ENCODE data around the gene MST1. TPM values are rescaled to one million over a fixed set of nuclear protein-coding genes. Genes with fewer than 3 reads are reported as not detected.

MST1 gene
- total RNA-seq, 4 donors from 2014 or later: 0.10 to 4.8 (median 2.4) TPM

GRCh38 chr3:49665822-49666519 lies 23.3 kb downstream of the MST1 start:
- Histone ChIP-seq H3K4me1 (no peaks in the 10 kb centered on the region), H3K27ac (no peak overlapping the region), H3K27me3 (peaks cover 0 to 3% (median 0%) of the 10 kb centered on the region in 3 donors), H3K9me3 (no peaks in the 10 kb centered on the region), H3K36me3 (no peaks in the 10 kb centered on the region), H3K4me3 (no peak overlapping the region)
- in situ Hi-C loops (cut with MboI; ENCODE audit: low sequenced_read_pairs in 4 of 4) (no loop called here), intact Hi-C loops (cut with DNase I; ENCODE audit: low total_unique reads) (no loop called here)
- ATAC-seq: no peak
- no peak for TF ChIP-seq POLR2A (IDR thresholded peaks at IDR 0.05)
- TF ChIP-seq CTCF (IDR thresholded peaks at IDR 0.05 in 4 of 5, conservative IDR thresholded peaks at IDR 0.05 in 1 of 5): no peak
- no peak for DNase-seq

GRCh38 chr3:49664300-49664699 lies 25.0 kb downstream of the MST1 start:
- intact Hi-C loops (cut with DNase I; ENCODE audit: low total_unique reads) (no loop called here), in situ Hi-C loops (cut with MboI; ENCODE audit: low sequenced_read_pairs in 4 of 4) (no loop called here)
- Histone ChIP-seq H3K27ac (no peak overlapping the region), H3K4me1 (no peaks in the 10 kb centered on the region), H3K36me3 (no peaks in the 10 kb centered on the region), H3K9me3 (no peaks in the 10 kb centered on the region), H3K27me3 (peaks cover 0 to 3% (median 0%) of the 10 kb centered on the region in 3 donors), H3K4me3 (no peak overlapping the region)
- TF ChIP-seq CTCF (IDR thresholded peaks at IDR 0.05 in 4 of 5, conservative IDR thresholded peaks at IDR 0.05 in 1 of 5): no peak
- TF ChIP-seq POLR2A (IDR thresholded peaks at IDR 0.05): no peak
- DNase-seq (no peak), ATAC-seq (no peak)

- in situ Hi-C loops (cut with MboI; ENCODE audit: low sequenced_read_pairs in 4 of 4): no loop called here
- Histone ChIP-seq H3K27me3 (peaks cover 0 to 3% (median 0%) of the 10 kb centered on the region in 3 donors), H3K27ac (no peak overlapping the region), H3K4me3 (no peak overlapping the region), H3K4me1 (no peaks in the 10 kb centered on the region), H3K9me3 (no peaks in the 10 kb centered on the region), H3K36me3 (no peaks in the 10 kb centered on the region)
- TF ChIP-seq CTCF (IDR thresholded peaks at IDR 0.05 in 4 of 5, conservative IDR thresholded peaks at IDR 0.05 in 1 of 5) (no peak), POLR2A (IDR thresholded peaks at IDR 0.05) (no peak)
- intact Hi-C loops (cut with DNase I; ENCODE audit: low total_unique reads): no loop called here
- DNase-seq (no peak), ATAC-seq (no peak)
Measured at GRCh38 chr3:49663831-49664230, 25.4 kb downstream of the MST1 start.

- in situ Hi-C loops (cut with MboI; ENCODE audit: low sequenced_read_pairs in 4 of 4): no loop called here
- Histone ChIP-seq H3K27me3 (no peaks in the 10 kb centered on the region), H3K9me3 (no peaks in the 10 kb centered on the region), H3K4me3 (no peak overlapping the region), H3K36me3 (no peaks in the 10 kb centered on the region), H3K27ac (no peak overlapping the region), H3K4me1 (no peaks in the 10 kb centered on the region)
- intact Hi-C loops (cut with DNase I; ENCODE audit: low total_unique reads): no loop called here
- ATAC-seq (no peak), DNase-seq (no peak)
- TF ChIP-seq CTCF (IDR thresholded peaks at IDR 0.05 in 4 of 5, conservative IDR thresholded peaks at IDR 0.05 in 1 of 5) (no peak), POLR2A (IDR thresholded peaks at IDR 0.05) (no peak)
Measured at GRCh38 chr3:49662720-49663413, 26.4 kb downstream of the MST1 start.

Measured in gastrocnemius medialis (tissue), 4 donors.